Coronary artery (tissue), 2 donors: Measurements from ENCODE around the gene PYCARD.

Experiments used
- DNase-seq: peaks from one replicate; pipeline ENCODE4 v3.0.0-alpha.2; 2017; ENCODE audit warnings: low spot score
- H3K27ac ChIP-seq, 2 donors: fragments of 200-600 bp; sonication (generic); one replicate each; pipeline ENCODE4 v1.5.1; 2016 to 2019
- H3K4me3 ChIP-seq: fragments of 200-600 bp; sonication (generic); 2 replicates; pipeline ENCODE4 v1.5.1; 2016; ENCODE audit warnings: mild to moderate bottlenecking, moderate library complexity
- TF ChIP-seq, protein P1 (sequence below): fragments of 200-600 bp; sonication (generic); IDR thresholded peaks from one replicate; pipeline ENCODE4 v1.5.1; 2019; ENCODE audit warnings: antibody characterized with exemption

PYCARD gene

DNA sequence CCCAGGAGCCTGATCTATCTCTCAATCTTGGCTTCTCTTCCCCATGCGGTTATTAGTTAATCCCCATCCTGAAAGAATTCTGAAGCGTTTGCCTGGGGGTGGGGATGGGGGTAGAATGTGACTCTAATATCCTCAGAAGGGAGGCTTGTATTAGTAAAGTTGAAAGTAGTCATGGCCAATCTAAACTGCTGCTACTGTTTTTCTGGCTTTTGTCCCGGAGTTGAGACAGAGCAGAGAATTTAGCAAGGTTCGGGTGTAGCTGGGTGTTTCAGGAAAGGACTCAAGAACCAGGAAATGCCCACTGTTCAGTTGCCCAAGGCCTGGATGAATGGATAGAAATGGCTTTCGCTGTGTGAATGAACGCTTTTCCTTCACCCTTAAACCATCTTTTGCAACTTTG lies 39.6 kb upstream of the PYCARD start:
- H3K27ac ChIP-seq: no peak overlapping the region
- TF ChIP-seq, protein P1, sequence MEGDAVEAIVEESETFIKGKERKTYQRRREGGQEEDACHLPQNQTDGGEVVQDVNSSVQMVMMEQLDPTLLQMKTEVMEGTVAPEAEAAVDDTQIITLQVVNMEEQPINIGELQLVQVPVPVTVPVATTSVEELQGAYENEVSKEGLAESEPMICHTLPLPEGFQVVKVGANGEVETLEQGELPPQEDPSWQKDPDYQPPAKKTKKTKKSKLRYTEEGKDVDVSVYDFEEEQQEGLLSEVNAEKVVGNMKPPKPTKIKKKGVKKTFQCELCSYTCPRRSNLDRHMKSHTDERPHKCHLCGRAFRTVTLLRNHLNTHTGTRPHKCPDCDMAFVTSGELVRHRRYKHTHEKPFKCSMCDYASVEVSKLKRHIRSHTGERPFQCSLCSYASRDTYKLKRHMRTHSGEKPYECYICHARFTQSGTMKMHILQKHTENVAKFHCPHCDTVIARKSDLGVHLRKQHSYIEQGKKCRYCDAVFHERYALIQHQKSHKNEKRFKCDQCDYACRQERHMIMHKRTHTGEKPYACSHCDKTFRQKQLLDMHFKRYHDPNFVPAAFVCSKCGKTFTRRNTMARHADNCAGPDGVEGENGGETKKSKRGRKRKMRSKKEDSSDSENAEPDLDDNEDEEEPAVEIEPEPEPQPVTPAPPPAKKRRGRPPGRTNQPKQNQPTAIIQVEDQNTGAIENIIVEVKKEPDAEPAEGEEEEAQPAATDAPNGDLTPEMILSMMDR: no peak
- no peak overlapping the region for H3K4me3 ChIP-seq
- DNase-seq: no peak

DNA sequence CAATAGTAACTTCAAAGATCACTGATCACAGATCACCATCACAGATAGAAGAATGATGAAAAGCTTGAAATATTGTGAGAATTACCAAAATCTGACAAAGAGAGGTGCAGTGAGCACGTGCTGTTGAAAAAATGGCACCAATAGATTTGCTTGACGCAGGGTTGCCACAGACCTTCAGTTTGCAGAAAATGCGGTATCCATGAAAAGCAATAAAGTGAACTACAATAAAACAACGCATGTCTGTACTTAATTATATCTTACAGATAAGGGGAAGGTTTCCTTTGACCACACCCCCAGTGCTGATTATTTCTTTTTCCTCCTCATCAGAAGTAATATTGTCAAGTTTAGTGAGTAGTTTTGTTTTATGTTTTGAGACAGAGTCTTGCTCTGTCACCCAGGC lies 35.5 kb upstream of the PYCARD start:
- no peak for DNase-seq
- H3K27ac ChIP-seq: no peak overlapping the region
- TF ChIP-seq, protein P1: no peak
- no peak overlapping the region for H3K4me3 ChIP-seq

- DNase-seq: no peak
- Histone ChIP-seq H3K4me3 (no peak overlapping the region), H3K27ac (no peak overlapping the region)
- TF ChIP-seq, protein P1: no peak
Measured at GRCh38 chr16:31229501-31229900, 26.9 kb upstream of the PYCARD start.

GRCh38 chr16:31228206-31228605 lies 25.6 kb upstream of the PYCARD start:
- TF ChIP-seq, protein P1: no peak
- H3K27ac ChIP-seq: no peak overlapping the region
- no peak overlapping the region for H3K4me3 ChIP-seq
- DNase-seq: no peak

GRCh38 chr16:31225193-31225592 lies 22.6 kb upstream of the PYCARD start:
- H3K27ac ChIP-seq: no peak overlapping the region
- no peak for DNase-seq
- TF ChIP-seq, protein P1: no peak
- H3K4me3 ChIP-seq: no peak overlapping the region

DNA sequence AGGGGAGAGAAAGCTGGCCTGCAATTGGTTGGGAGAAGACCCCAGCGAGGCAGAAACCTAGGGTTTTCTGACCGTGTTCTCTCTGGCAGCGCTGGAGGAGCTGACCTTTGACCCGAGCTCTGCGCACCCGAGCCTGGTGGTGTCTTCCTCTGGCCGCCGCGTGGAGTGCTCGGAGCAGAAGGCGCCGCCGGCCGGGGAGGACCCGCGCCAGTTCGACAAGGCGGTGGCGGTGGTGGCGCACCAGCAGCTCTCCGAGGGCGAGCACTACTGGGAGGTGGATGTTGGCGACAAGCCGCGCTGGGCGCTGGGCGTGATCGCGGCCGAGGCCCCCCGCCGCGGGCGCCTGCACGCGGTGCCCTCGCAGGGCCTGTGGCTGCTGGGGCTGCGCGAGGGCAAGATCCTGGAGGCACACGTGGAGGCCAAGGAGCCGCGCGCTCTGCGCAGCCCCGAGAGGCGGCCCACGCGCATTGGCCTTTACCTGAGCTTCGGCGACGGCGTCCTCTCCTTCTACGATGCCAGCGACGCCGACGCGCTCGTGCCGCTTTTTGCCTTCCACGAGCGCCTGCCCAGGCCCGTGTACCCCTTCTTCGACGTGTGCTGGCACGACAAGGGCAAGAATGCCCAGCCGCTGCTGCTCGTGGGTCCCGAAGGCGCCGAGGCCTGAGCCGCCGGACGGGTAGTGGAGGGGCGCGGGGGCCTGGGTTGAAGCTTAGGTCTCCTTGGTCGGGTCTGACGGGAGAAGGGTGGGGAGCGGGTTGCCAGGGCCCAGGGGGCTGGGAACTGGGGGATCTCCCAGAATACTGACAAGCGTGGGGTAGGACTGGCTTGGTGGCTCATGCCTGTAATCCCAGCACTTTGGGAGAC lies 21.8 kb upstream of the PYCARD start:
- H3K27ac ChIP-seq: no peak overlapping the region
- H3K4me3 ChIP-seq: no peak overlapping the region
- no peak for DNase-seq
- TF ChIP-seq, protein P1: no peak

DNA sequence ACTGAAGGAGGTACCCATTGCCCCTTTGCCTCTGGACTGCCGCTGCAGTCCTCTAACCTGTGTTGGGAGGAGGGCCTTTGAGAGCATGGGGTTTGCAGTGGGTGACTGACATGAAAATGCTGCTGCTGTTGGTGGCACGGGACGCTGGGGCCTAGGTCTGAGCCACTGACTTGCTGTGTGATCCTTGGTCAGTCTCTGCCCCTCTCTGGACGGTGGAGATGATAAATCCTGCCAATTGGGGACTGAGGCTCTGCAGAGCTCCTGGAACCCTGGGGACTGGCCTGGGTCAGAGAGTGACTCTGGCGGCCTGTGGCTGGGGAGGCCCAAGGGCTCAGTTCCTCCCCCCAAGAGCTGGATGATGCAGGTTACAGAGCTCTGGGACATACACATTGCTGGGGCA lies 20.5 kb upstream of the PYCARD start:
- H3K27ac ChIP-seq: no peak overlapping the region
- no peak for DNase-seq
- TF ChIP-seq, protein P1: no peak
- no peak overlapping the region for H3K4me3 ChIP-seq
